ENCODE results near the gene CTNNBL1. TPM values are rescaled to one million over a fixed set of nuclear protein-coding genes. Genes with fewer than 3 reads are reported as not detected.

The CTNNBL1 gene
- total and polyA plus RNA-seq, 2 donors (not counting 3 experiments of a cell fraction or from before 2014, with no cell fraction given) = 20.8 to 60.2 TPM

- Histone ChIP-seq H4K20me1 (replicated peaks; ENCODE audit: control insufficient read depth, extremely low read depth, insufficient read depth, low read length) (no peaks in the 10 kb centered on the region), H3K27ac (ENCODE audit: insufficient read depth, low read depth, low read length) (no peak overlapping the region), H3K9ac (replicated peaks; ENCODE audit: extremely low read depth, insufficient read depth, low read length) (no peak overlapping the region), H3K9me1 (replicated peaks; ENCODE audit: control insufficient read depth, extremely low read depth, insufficient read depth, low read length) (no peaks in the 10 kb centered on the region), H3K4me1 (ENCODE audit: control insufficient read depth, extremely low read depth, insufficient read depth, low read length) (no peaks in the 10 kb centered on the region), H2AFZ (ENCODE audit: low read depth, low read length) (no peak overlapping the region), H3K27me3 (ENCODE audit: control insufficient read depth in 2 of 2, insufficient read depth in 2 of 2, low read length in 2 of 2) (no peaks in the 10 kb centered on the region), H3K36me3 (ENCODE audit: control insufficient read depth in 2 of 2, extremely low read depth in 1 of 2, insufficient read depth in 2 of 2, low read length in 2 of 2) (peaks cover 0 to 5% of the 10 kb centered on the region in 2 experiments), H3K9me3 (replicated peaks; ENCODE audit: control insufficient read depth, insufficient read depth, low read length) (no peaks in the 10 kb centered on the region), H3K79me2 (ENCODE audit: control insufficient read depth, insufficient read depth, low read length) (no peaks in the 10 kb centered on the region), H3K4me2 (ENCODE audit: insufficient read depth, low read length) (no peak overlapping the region), H3K4me3 (replicated peaks in 1 of 3; ENCODE audit: insufficient read depth in 1 of 3, low read depth in 1 of 3, low read length in 3 of 3) (no peak overlapping the region)
- no TSS peak for BruUV-seq (replicated peaks)
- ChIA-PET CTCF (interaction anchor here (1.3 kb wide), 1 partner anchor 295 kb away, joined by 3 read pairs; no protein-coding TSS in a partner anchor), POLR2A (no interaction called here)
- TF ChIP-seq MYC (IDR thresholded peaks at IDR 0.05; ENCODE audit: low read depth, low read length) = no peak
- TF ChIP-seq MAX (IDR thresholded peaks at IDR 0.05; ENCODE audit: insufficient read depth, insufficient read length) = no peak
- TF ChIP-seq CTCF (IDR thresholded peaks at IDR 0.05; ENCODE audit: extremely low read depth in 1 of 2, insufficient read depth in 1 of 2, low read depth in 1 of 2, low read length in 2 of 2) = no peak
- TF ChIP-seq POLR2AphosphoS5 (IDR thresholded peaks at IDR 0.05; ENCODE audit: insufficient read depth, low read depth, low read length) = no peak
- TF ChIP-seq JUN (IDR thresholded peaks at IDR 0.05; ENCODE audit: borderline replicate concordance, insufficient read depth, insufficient read length, low read depth) = no peak
- no peak for TF ChIP-seq GATA2 (IDR thresholded peaks at IDR 0.05; ENCODE audit: insufficient read depth, insufficient read length, low read depth, low read length)
- TF ChIP-seq EZH2 (IDR thresholded peaks at IDR 0.05; ENCODE audit: borderline replicate concordance, low read depth, low read length, severe bottlenecking) = no peak
- TF ChIP-seq POLR2A (IDR thresholded peaks at IDR 0.05; ENCODE audit: low read depth, low read length) = no peak
- no peak for TF ChIP-seq FOS (IDR thresholded peaks at IDR 0.05; ENCODE audit: borderline replicate concordance, insufficient read depth, low read length)
- no peak for FAIRE-seq
- intact Hi-C loops (cut with micrococcal nuclease) (no loop called here), dilution Hi-C loops (cut with MboI; ENCODE audit: extremely low pct_ligation_motif_present, low sequenced_read_pairs) (no loop called here)
- DNase-seq (ENCODE audit: low read depth, low spot score) = no peak
Measured at GRCh38 chr20:37859406-37860171, 165.8 kb downstream of the CTNNBL1 start.
